Measurements from ENCODE around the gene HCRTR2.

- TF ChIP-seq CTCF (IDR thresholded peaks at IDR 0.05; ENCODE audit: low read depth, low read length, missing input control) (no peak), TAF1 (conservative IDR thresholded peaks at IDR 0.05) (no peak), GABPA (IDR thresholded peaks at IDR 0.05 in 1 of 2, conservative IDR thresholded peaks at IDR 0.05 in 1 of 2) (no peak), ZBTB33 (IDR thresholded peaks at IDR 0.05) (no peak)
Measured at GRCh38 chr6:55299286-55299985, 125.1 kb downstream of the HCRTR2 start.

All from liver (tissue), 3 donors.